ENCODE data around the gene TBC1D20. TPM values are rescaled to one million over a fixed set of nuclear protein-coding genes. Genes with fewer than 3 reads are reported as not detected.
A peak's percentile ranks its signal among the peaks of the same experiment; 100 is the strongest.
"Not testable (repeated sequence)": the region's sequence is repeated elsewhere in the genome, so short reads cannot be mapped to it uniquely, and the experiment has no call there.

TBC1D20 gene
- total RNA-seq, 2 experiments from 2014 or later, result 15.7 to 16.1 TPM

- peaks cover 31% of the 10 kb centered on the region for H3K36me3 Mint-ChIP-seq (ENCODE audit: low read depth)
- no peak overlapping the region for H3K27ac ChIP-seq (ENCODE audit: low read depth in 1 of 2, low read length in 2 of 2)
- ChIA-PET CTCF (interaction anchor here (1.4 to 2.2 kb wide), 2 partner anchors 16 to 125 kb away, joined by 3 to 12 read pairs; no protein-coding TSS in a partner anchor), POLR2A (no interaction called here)
- H3K4me1 Mint-ChIP-seq (ENCODE audit: low read depth), result peaks cover 28% of the 10 kb centered on the region
- H3K4me1 ChIP-seq (ENCODE audit: insufficient read depth, low read length), result peaks cover 11% of the 10 kb centered on the region
- H3K4me3 ChIP-seq (ENCODE audit: low read length), result no peak overlapping the region
- no peak overlapping the region for H3K4me3 Mint-ChIP-seq
- no peaks in the 10 kb centered on the region for H3K27me3 Mint-ChIP-seq
- intact Hi-C loops (cut with DNase I, micrococcal nuclease), result loop anchor here (1.0 to 5.0 kb wide), 5 partner anchors 16 to 125 kb away; partner anchors contain the start of gene TBC1D20 (in 2 of the 2)
- no peaks in the 10 kb centered on the region for H3K9me3 Mint-ChIP-seq
- no peaks in the 10 kb centered on the region for H3K27me3 ChIP-seq (ENCODE audit: control insufficient read depth in 1 of 2, insufficient read depth in 2 of 2, low read length in 2 of 2)
- TF ChIP-seq, protein P1, sequence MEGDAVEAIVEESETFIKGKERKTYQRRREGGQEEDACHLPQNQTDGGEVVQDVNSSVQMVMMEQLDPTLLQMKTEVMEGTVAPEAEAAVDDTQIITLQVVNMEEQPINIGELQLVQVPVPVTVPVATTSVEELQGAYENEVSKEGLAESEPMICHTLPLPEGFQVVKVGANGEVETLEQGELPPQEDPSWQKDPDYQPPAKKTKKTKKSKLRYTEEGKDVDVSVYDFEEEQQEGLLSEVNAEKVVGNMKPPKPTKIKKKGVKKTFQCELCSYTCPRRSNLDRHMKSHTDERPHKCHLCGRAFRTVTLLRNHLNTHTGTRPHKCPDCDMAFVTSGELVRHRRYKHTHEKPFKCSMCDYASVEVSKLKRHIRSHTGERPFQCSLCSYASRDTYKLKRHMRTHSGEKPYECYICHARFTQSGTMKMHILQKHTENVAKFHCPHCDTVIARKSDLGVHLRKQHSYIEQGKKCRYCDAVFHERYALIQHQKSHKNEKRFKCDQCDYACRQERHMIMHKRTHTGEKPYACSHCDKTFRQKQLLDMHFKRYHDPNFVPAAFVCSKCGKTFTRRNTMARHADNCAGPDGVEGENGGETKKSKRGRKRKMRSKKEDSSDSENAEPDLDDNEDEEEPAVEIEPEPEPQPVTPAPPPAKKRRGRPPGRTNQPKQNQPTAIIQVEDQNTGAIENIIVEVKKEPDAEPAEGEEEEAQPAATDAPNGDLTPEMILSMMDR (IDR thresholded peaks at IDR 0.05), result peak; percentile 77
- no peak overlapping the region for H3K27ac Mint-ChIP-seq
- peaks cover 0 to 3% of the 10 kb centered on the region in 2 experiments for H3K9me3 ChIP-seq (ENCODE audit: control insufficient read depth in 1 of 2, insufficient read depth in 1 of 2, low read length in 2 of 2)
- peaks cover 23% of the 10 kb centered on the region for H3K36me3 ChIP-seq (ENCODE audit: insufficient read depth, low read length)
- DNase-seq (peak in 6 of 14 experiments; percentile 4 to 81 (median 62)), ATAC-seq (ENCODE audit: poor library complexity) (peak; percentile 88)
These were observed 16.7 kb upstream of the TBC1D20 start for GRCh38 chr20:478949-479429.

- peaks cover 17% of the 10 kb centered on the region for H3K36me3 ChIP-seq (ENCODE audit: insufficient read depth, low read length)
- ATAC-seq (ENCODE audit: poor library complexity), result peak; percentile 21
- Mint-ChIP-seq H3K27me3 (no peaks in the 10 kb centered on the region), H3K4me3 (no peak overlapping the region), H3K4me1 (ENCODE audit: low read depth) (peaks cover 28% of the 10 kb centered on the region), H3K27ac (no peak overlapping the region), H3K9me3 (no peaks in the 10 kb centered on the region), H3K36me3 (ENCODE audit: low read depth) (peaks cover 24% of the 10 kb centered on the region)
- intact Hi-C loops (cut with DNase I, micrococcal nuclease), result loop anchor here (1.0 to 5.0 kb wide), 4 partner anchors 15 to 71 kb away; partner anchors contain the start of gene TBC1D20 (in 2 of the 2)
- H3K9me3 ChIP-seq (ENCODE audit: control insufficient read depth in 1 of 2, insufficient read depth in 1 of 2, low read length in 2 of 2), result no peaks in the 10 kb centered on the region
- no peak for DNase-seq
- no peak overlapping the region for H3K4me3 ChIP-seq (ENCODE audit: low read length)
- CTCF ChIA-PET, result interaction anchor here (0.7 to 2.2 kb wide), 5 partner anchors 15 to 895 kb away, joined by 3 to 12 read pairs (median 3); partner anchors contain the start of gene TBC1D20
- TF ChIP-seq, protein P1 (IDR thresholded peaks at IDR 0.05), result no peak
- no peaks in the 10 kb centered on the region for H3K27me3 ChIP-seq (ENCODE audit: control insufficient read depth in 1 of 2, insufficient read depth in 2 of 2, low read length in 2 of 2)
- H3K4me1 ChIP-seq (ENCODE audit: insufficient read depth, low read length), result peaks cover 11% of the 10 kb centered on the region
- no peak overlapping the region for H3K27ac ChIP-seq (ENCODE audit: low read depth in 1 of 2, low read length in 2 of 2)
- POLR2A ChIA-PET, result interaction anchor here (1.0 kb wide), 1 partner anchor 39 kb away, joined by 3 read pairs; no protein-coding TSS in a partner anchor
These were observed 15.9 kb upstream of the TBC1D20 start for GRCh38 chr20:478010-478948.

- POLR2A ChIA-PET, result interaction anchor here (0.6 to 1.0 kb wide), 2 partner anchors 29 to 38 kb away, joined by 3 to 5 read pairs; no protein-coding TSS in a partner anchor
These were observed 14.4 kb upstream of the TBC1D20 start for GRCh38 chr20:476561-477249.

More at GRCh38 chr20:476561-477249, 14.4 kb upstream of the TBC1D20 start:
- not testable (repeated sequence) for H3K27me3 ChIP-seq (ENCODE audit: control insufficient read depth in 1 of 2, insufficient read depth in 2 of 2, low read length in 2 of 2); H3K36me3 Mint-ChIP-seq (ENCODE audit: low read depth); H3K9me3 Mint-ChIP-seq; H3K27ac ChIP-seq (ENCODE audit: low read depth in 1 of 2, low read length in 2 of 2); DNase-seq; H3K4me3 ChIP-seq (ENCODE audit: low read length); H3K4me3 Mint-ChIP-seq; ATAC-seq (ENCODE audit: poor library complexity); H3K9me3 ChIP-seq (ENCODE audit: control insufficient read depth in 1 of 2, insufficient read depth in 1 of 2, low read length in 2 of 2); H3K27ac Mint-ChIP-seq; H3K27me3 Mint-ChIP-seq
- CTCF ChIA-PET, result interaction anchor here (0.8 to 2.3 kb wide), 2 partner anchors 45 to 122 kb away, joined by 5 to 14 read pairs; no protein-coding TSS in a partner anchor
- H3K4me1 ChIP-seq (ENCODE audit: insufficient read depth, low read length), result peaks cover 11% of the 10 kb centered on the region
- H3K4me1 Mint-ChIP-seq (ENCODE audit: low read depth), result peaks cover 24% of the 10 kb centered on the region
- intact Hi-C loops (cut with DNase I, micrococcal nuclease), result loop anchor here in 1 of 2 experiments (5.0 kb wide), 1 partner anchor 39 kb away; no protein-coding TSS in a partner anchor
- H3K36me3 ChIP-seq (ENCODE audit: insufficient read depth, low read length), result peaks cover 15% of the 10 kb centered on the region

All from CD4-positive, alpha-beta T cell (primary cell).